Right lung (tissue), 10 donors: ENCODE measurements around the gene SH3BP5. TPM values are rescaled to one million over a fixed set of nuclear protein-coding genes. Genes with fewer than 3 reads are reported as not detected.
"Not testable (repeated sequence)": the region's sequence is repeated elsewhere in the genome, so short reads cannot be mapped to it uniquely, and the experiment has no call there.

Source experiments
- DNase-seq, 2 donors: peaks; one replicate each; pipeline ENCODE4 v3.0.0-alpha.2; 2013
- long read RNA-seq, 8 donors: transcript quantifications; one replicate each; lab custom pipeline, GENCODE V29; 2026
- polyA plus RNA-seq, 5 donors: library from polyadenylated mRNA; unstranded; fragments of 120-200 nt; gene quantifications; one replicate each; pipeline versions ENCODE4 v1.2.1 to v1.2.3, GENCODE V29; 2013; ENCODE audit warnings: inconsistent platforms in 1 of 5, low replicate concordance in 1 of 5; ENCODE audit not compliant: insufficient read length in 5 of 5, insufficient read depth in 1 of 5

Gene SH3BP5, protein sequence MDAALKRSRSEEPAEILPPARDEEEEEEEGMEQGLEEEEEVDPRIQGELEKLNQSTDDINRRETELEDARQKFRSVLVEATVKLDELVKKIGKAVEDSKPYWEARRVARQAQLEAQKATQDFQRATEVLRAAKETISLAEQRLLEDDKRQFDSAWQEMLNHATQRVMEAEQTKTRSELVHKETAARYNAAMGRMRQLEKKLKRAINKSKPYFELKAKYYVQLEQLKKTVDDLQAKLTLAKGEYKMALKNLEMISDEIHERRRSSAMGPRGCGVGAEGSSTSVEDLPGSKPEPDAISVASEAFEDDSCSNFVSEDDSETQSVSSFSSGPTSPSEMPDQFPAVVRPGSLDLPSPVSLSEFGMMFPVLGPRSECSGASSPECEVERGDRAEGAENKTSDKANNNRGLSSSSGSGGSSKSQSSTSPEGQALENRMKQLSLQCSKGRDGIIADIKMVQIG
- 10 to 100 TPM; 54.1 to 63.6 (median 59.4) TPM for polyA plus RNA-seq
- long read RNA-seq, donor 1, transcript SH3BP5-202 (9 exons, 2,822 nt) = major isoform, 24 of 31 reads
- long read RNA-seq, donor 1, partial matches to known transcripts = 7 of 31 reads
- long read RNA-seq, donor 1, other reads (novel, unspliced or antisense) = 0 of 31 reads
- long read RNA-seq, donor 2, transcript SH3BP5-202 (9 exons, 2,822 nt) = major isoform, 17 of 17 reads
- long read RNA-seq, donor 2, partial matches to known transcripts = 0 of 17 reads
- long read RNA-seq, donor 2, other reads (novel, unspliced or antisense) = 0 of 17 reads
- long read RNA-seq, donor 3, transcript SH3BP5-202 (9 exons, 2,822 nt) = major isoform, 8 of 8 reads
- long read RNA-seq, donor 3, partial matches to known transcripts = 0 of 8 reads
- long read RNA-seq, donor 3, other reads (novel, unspliced or antisense) = 0 of 8 reads
- long read RNA-seq, donor 4, transcript SH3BP5-202 (9 exons, 2,822 nt) = major isoform, 8 of 8 reads
- long read RNA-seq, donor 4, partial matches to known transcripts = 0 of 8 reads
- long read RNA-seq, donor 4, other reads (novel, unspliced or antisense) = 0 of 8 reads
- long read RNA-seq, donor 5, transcript SH3BP5-202 (9 exons, 2,822 nt) = major isoform, 20 of 60 reads
- long read RNA-seq, donor 5, partial matches to known transcripts = 40 of 60 reads
- long read RNA-seq, donor 5, other reads (novel, unspliced or antisense) = 0 of 60 reads
- long read RNA-seq, donor 6, transcript SH3BP5-202 (9 exons, 2,822 nt) = major isoform, 28 of 28 reads
- long read RNA-seq, donor 6, partial matches to known transcripts = 0 of 28 reads
- long read RNA-seq, donor 6, other reads (novel, unspliced or antisense) = 0 of 28 reads
- long read RNA-seq, donor 7, transcript SH3BP5-202 (9 exons, 2,822 nt) = major isoform, 12 of 12 reads
- long read RNA-seq, donor 7, partial matches to known transcripts = 0 of 12 reads
- long read RNA-seq, donor 7, other reads (novel, unspliced or antisense) = 0 of 12 reads
- long read RNA-seq, donor 8, transcript SH3BP5-202 (9 exons, 2,822 nt) = major isoform, 5 of 5 reads
- long read RNA-seq, donor 8, partial matches to known transcripts = 0 of 5 reads
- long read RNA-seq, donor 8, other reads (novel, unspliced or antisense) = 0 of 5 reads

DNA sequence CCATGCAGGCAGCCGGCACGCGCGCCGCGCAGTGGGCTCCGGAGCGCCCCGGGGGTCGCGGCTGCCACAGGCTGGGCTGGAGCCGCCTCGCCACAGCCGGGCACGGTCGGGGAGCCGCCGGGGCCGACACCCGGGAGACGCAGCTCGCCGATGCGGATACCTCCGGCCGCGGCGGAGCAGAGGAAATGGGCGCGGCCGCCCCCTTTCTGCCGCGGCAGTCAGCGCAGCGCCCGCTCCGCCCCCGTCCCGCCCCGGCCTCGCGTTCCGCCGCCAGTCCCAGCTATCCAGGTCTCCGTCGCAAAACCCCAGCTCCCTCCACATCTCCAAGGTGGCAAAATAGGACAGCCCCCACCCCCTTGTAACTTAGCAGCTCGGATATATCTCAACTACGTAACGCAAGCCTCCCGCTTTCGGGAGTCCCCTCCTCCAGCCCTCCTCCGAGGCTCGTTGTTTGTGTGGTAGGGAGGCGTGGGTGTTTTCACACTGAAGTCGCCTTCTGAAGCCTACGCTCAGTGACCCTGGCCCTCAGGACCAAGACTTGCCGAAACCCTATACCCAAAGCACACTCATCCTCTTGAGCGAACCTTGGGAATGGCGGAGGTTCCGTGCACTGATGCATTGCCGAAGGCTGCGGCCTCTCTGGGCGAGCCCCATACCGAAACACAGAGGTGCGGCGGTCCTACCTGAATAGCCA lies at the start of gene SH3BP5:
SH3BP5 (minus strand) TSS at position 182 of the 694 bp plus-strand sequence; CDS start at position 4, 178 bp downstream.
- DNase-seq = peak; percentile 64 to 68

DNA sequence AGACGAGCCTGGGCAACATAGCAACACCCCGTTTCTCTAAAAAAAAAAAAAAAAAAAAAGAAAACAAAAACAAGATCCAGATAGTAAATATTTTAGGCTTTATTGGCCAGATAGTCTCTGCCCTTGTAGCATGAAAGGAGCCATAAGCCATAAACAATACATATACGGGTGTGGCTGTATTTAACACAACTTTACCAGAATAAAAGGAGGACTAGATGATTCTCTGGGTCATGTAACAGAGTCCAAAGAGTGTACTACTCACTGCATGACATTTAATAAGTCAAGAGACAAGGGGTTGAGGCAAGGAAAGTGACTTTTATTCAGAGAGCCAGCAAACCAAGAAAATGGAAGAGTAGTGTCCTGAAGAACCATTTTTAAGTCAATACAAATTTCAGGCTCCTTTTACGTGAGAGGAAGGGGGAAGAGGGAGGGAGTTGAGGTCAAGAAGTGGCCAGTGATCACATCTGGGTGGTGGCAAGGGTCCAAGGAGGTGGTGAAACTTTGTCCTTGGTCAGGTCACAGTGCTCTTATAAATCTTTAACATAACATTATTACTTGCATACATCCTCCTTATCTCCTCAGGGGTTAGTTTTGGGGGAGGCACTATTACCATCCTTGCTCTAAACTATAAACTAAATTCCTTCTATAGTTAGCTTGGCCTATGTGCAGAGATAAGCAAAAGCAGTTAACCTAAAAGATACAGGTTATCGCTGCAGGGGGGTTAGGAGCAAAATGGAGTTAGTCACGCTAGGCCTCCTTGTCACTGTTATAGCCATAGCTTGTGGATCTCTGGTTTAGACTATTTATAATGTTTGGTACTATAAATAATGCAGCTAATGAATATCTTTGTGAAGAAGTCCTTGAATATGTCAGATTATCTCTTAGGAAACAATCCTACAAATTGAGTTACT lies 48.8 kb upstream of the SH3BP5 start:
- no peak for DNase-seq

DNA sequence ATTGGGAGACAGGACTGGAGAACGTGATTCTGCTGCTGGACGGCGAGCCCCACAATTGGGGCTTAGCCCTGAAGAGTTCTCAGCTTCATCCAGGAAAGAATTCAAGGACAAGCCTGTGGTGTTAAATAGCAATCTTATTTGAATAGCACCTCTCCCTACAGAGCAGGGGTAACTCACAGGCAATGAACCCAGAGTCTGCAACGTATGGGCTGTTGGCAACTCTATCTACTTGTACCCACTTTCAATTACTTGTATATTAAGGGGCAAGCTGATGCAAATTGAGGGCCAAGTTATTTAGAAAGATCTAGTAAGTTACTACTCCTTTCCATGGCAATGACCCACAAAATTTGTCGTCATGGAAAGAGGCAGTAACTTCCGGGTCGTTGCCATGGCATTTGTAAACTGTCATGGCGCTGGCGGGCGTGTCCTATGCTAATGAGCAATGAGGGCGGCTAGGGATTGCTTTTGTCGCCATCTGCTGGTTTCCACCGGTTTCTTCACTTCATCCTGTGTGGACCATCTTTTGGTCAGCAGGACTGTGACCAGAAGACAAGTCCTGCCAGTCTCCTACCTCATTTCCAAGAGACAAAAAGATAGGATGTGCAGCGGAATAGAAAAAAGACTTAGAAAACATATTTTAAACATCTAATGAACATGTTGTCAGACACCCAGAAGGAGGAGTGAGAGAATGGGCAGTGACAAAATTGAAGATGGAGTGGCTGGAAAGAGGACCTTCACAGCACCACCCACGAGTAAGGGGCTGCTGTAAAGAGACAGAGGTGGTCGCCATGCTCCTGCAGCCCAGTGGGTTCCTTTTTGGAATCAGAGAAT lies 45.8 kb upstream of the SH3BP5 start:
- DNase-seq = peak; percentile 86 to 90

DNA sequence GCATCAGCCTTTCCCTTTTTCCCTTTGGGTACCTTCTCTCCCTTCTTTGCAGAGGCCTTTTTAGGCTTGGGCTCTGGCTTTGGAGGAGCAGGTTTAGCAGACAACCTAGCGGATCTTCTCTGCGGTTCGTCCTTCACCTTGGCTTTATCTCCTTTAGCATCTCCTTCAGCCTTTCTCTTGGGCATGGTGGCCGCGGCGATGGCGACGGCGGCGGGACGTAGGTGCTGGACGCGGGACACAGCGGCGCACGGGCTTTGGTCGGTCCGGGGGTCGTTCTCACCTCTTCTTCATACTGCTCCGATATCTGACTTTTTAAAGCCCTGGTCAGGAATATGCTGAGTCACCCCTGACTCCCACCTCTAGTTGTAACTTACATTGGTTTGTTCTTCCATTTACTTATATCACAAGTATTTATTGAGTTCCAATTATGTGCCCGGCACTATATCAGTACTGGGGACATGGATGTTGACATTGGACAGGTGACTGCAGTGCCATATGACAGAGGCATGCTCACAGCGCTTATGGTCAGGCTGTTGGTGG lies 43.1 kb upstream of the SH3BP5 start:
- no peak for DNase-seq

DNA sequence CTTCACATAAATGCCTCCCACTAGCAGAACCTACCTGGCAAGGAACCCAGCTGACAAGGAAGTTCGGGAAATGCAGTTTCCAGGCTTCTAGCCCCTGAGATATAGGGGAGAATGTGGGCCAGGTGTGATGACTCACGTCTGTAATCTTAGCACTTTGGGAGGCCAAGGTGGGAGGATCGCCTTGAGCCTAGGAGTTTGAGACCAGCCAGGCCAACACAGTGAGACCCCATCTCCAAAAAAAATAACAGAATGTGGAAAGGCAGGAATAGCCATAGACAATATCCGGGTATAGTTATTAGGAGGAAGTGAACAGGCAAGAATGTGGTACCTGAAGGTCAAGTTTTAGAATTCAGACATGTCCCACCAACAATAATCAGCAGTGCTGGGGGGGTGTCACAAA lies 40.5 kb upstream of the SH3BP5 start:
- DNase-seq = no peak

DNA sequence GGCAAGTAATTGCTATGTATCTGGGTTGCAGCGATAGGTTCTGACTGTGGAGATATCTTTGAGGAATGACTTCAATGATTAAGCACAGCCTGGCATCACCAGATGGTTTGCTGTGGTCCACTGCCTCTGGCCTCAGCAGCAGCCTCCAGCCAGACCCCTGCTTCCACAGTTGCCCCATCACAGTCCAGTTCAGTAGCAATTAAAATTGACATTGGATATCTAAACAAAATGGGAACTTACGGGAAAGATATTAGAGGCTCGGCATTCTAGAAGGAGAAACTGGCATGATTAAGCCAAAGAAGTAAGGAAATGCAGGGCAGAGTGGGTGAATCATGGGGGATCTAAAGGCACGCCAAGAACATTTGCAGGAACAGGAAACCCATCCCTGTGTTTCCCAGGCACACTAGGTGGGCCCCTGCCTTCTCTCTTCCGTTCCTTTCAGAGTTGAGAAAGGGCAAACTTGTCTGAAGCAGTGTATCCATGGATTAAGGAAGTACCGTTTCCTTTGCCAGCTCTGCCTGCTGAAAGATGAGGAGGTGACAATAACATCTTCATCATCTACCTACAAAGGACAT lies 36.3 kb upstream of the SH3BP5 start:
- DNase-seq = no peak

DNA sequence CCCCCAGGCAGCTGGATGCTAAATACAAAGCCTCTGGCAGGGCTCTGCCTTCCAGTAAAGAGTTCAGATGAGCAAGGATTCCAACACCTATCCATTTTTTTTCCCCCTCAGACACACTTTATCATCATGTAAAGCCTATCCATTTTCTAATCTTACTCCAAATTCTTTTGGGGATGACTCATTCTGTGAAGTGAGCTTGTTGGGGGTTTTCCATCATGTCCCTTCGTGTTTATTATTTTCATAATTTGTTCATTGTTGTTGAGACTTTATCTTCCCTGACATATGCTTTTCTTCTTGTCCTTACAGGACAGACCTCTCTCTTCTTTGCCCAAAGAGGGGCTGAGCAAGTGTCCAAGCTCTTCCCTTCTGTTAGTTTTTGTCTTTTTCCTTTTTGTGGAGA lies 34.7 kb upstream of the SH3BP5 start:
- DNase-seq = no peak

DNA sequence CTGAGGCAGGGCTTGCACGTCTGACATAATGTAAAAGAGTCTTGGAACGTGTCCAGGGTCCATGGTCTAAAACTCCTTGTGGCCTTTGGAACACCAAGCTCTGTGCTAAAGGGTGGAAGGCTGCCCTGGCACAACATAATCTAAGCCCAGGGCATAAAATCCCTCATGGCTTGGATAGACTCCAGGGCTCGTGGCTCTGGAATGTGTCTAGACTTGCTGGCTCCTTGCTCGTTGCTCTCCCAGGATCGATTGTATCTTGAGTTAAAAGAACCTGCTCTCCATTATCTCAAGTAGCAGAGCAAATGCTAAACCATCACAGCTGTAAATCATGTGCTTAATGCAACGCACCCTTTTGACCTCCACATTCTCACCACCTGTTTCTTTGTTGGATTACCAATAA lies 31.7 kb upstream of the SH3BP5 start:
- DNase-seq = not testable (repeated sequence)

DNA sequence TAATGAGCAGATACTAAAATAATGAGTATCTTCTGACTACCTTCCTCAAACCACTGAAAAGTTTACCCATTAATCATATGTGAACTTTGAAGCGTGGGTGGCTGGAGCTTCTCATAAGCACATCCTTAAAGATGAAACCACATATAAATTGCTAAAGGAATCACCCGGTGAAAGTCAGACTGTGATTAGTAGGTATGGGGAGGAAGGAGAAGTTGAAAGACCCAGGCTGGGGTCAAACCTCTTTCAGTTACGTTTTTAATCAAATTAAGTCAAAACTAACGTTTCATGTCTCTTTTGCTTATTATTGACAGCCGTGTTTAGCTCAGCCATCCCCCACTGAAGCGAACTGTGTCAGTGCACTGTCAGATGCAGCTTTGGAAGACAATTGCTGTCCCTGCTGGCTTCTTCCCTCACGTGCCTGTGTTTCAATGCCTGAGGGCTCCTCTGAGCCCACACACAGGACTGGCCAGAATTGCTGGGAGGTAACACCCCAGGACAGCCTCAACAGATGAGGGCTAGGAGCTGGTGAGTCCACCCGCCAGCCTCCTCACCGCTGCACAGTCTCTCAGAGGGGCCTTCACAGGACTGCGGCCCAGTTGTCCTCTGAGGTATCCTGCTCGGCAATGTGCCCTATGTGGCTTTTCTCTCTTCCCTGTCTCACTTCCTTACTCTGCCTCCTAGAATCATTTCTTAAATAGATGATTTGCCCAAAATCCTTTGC lies 29.3 kb upstream of the SH3BP5 start:
- DNase-seq = no peak

DNA sequence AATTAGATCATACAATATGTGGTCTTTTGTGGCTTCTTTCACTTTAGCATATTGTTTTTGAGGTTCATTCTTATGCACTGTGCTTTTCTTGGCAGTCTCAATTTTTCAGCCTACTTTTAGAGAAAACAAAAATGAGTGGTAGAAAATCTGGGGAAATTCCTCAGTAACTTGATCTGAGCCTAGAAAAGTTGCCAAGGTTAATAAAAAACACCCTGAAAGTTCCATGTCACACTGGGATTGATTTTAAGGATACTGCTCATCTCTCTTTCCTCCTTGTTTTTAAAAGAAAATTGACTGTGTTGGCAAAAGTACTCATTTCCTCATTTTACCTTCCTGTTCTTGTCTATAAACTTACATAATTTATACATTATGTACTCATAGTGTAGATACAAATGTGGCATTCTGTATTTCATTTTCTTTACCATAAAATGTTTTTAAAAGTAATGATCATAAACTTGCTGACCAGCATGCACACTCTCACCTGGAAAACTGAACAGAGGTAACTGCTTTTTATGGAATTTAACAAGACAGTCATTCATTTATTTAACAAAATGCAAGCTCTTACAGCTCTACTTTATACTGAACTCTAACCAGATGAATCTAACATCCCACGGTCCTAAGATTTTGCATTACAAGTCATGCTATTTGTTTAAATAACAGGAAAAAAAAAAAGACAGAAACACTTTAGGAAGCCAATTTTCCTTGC lies 28.6 kb upstream of the SH3BP5 start:
- DNase-seq = no peak

DNA sequence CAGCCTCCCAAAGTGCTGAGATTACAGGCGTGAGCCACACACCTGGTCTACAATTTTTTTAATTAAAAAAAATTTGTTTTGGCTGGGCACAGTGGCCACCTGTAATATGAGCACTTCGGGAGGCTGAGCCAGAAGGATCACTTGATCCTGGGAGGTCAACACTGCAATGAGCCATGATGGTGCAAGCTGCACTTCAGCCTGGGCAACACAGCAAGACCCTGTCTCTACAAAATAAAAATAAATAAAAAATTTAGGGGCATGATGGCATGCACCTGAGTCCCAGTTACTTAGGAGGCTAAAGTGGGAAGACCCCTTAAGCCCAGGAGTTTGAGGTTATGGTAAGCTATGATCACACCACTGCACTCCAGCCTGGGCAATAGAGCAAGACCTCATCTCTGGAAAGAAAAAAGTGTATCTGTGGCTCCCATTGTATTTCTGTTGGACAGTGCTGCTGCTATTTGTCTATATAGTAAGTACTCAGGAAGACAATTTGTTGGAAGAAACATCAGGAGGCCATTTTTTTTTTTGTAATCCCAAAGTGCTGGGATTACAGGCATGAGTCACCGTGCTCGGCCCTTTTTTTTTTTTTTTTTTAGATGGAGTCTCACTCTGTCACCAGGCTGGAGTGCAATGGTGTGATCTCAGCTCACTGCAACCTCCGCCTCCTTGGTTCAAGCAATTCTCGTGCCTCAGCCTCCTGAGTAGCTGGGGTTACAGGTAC lies 27.5 kb upstream of the SH3BP5 start:
- no peak for DNase-seq

DNA sequence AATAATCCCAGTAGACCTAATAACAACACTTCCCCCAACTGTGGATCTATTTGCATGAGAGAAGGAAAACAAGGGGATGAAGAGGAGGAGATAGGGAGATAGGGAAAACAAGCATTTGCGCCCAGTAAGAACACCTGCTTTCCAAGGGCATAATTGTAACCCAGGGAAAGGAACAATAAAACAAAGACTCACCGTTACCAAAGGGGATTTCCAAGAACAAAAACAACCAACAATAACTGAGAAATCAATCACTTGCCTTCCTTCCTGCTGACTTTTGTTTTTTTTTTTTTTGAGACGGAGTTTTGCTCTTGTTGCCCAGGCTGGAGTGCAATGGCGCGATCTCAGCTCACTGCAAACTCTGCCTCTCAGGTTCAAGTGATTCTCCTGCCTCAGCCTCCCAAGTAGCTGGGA lies 24.3 kb upstream of the SH3BP5 start:
- not testable (repeated sequence) for DNase-seq

DNA sequence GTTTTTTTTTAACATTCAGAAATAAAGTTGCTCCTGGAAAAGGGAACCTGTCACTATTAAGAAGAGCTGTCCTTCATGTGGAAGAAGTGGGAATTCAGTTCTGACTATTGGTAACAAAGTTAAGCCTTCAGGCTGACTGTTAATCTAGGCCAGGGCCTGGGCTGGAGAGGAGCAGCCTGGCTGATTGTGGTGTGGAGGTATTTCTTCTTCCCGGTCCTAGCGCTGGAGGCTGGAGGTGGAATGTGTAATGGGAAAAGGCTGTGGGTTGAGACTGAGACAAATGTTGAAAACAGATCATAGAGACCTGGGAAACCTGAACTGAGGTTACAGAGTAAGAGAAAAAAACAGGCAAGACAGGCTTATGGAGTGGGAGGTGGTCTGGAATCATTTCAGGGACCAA lies 23.8 kb upstream of the SH3BP5 start:
- no peak for DNase-seq

DNA sequence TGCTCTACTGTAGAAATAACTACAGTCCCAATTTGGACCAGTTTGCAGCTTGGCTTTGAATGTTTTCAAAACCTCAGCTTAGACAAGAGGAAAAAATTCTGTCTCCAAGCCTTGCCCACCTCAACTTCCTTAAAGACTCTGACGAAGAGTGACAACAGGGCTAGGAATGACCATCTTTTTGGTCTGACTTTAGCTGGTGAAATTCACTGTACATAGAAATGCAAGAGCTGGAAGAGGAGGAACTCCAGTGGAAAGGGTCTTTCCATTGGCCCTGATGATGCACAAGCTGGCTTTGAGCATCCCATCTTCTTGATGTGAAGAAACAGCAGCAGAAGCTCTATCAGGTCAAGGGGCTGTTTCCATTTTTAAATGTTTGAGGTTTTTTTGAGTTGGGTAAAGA lies 22.7 kb upstream of the SH3BP5 start:
- DNase-seq = no peak

DNA sequence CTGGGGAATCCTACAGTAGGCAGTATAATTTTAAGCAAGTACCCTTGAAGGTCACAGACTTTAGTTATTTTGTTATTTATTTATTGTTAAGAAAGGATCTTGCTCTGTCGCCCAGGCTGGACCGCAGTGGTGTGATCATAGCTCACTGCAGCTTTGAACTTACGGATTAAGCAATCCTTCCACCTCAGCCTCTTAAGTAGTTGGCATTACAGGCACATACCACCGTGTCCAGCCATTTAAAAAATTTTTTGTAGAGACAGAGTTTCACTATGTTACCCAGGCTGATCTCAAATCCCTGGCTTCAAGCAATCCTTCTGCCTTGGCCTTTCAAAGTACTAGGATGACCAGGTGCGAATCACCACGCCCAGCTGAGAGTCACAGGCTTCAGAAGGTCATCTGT lies 22.1 kb upstream of the SH3BP5 start:
- DNase-seq = no peak

DNA sequence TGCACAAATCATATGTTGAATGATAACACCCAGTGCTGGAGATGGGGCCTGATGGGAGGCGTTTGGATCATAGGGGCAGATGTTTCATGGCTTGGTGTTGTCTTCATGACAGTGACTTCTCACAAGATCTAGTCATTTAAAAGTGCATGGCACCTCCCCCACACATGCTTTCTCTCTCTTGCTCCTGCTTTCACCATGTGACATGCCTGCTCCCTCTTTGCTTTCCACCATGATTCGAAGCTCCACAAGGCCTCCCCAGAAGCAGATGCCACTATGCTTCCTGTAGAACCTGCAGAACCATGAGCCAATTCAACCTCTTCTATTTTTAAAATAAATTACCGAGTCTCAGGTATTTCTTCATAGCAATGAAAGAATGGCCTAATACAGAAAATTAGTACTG lies 17.8 kb upstream of the SH3BP5 start:
- no peak for DNase-seq
